Measurements from ENCODE around the gene NCOA1.
A peak's percentile ranks its signal among the peaks of the same experiment; 100 is the strongest.

The NCOA1 gene

GRCh38 chr2:24486636-24487205 is 4.3 kb upstream of the NCOA1 start:
- no peak overlapping the region for H3K4me3 ChIP-seq (ENCODE audit: low read depth, low read length)
- no peak for DNase-seq (ENCODE audit: low read depth)
- no peak for TF ChIP-seq CTCF (conservative IDR thresholded peaks at IDR 0.05; ENCODE audit: low read depth, low read length)

- DNase-seq (ENCODE audit: low read depth): no peak
- H3K4me3 ChIP-seq (ENCODE audit: low read depth, low read length): no peak overlapping the region
- TF ChIP-seq CTCF (conservative IDR thresholded peaks at IDR 0.05; ENCODE audit: low read depth, low read length): no peak
Measured at GRCh38 chr2:24489465-24490180, 1.4 kb upstream of the NCOA1 start.

GRCh38 chr2:24490181-24490689 is 819 bp upstream of the NCOA1 start:
- H3K4me3 ChIP-seq (ENCODE audit: low read depth, low read length): peak overlapping the region; percentile 90
- DNase-seq (ENCODE audit: low read depth): peak; percentile 38
- no peak for TF ChIP-seq CTCF (conservative IDR thresholded peaks at IDR 0.05; ENCODE audit: low read depth, low read length)

GRCh38 chr2:24491542-24492420 is 727 bp downstream of the NCOA1 start:
- peak; percentile 14 for DNase-seq (ENCODE audit: low read depth)
- no peak for TF ChIP-seq CTCF (conservative IDR thresholded peaks at IDR 0.05; ENCODE audit: low read depth, low read length)
- peak overlapping the region; percentile 90 for H3K4me3 ChIP-seq (ENCODE audit: low read depth, low read length)

GRCh38 chr2:24492421-24493279 is 1.6 kb downstream of the NCOA1 start:
- DNase-seq (ENCODE audit: low read depth): peak; percentile 39
- peak overlapping the region; percentile 90 for H3K4me3 ChIP-seq (ENCODE audit: low read depth, low read length)
- TF ChIP-seq CTCF (conservative IDR thresholded peaks at IDR 0.05; ENCODE audit: low read depth, low read length): no peak

- no peak for TF ChIP-seq CTCF (conservative IDR thresholded peaks at IDR 0.05; ENCODE audit: low read depth, low read length)
- no peak overlapping the region for H3K4me3 ChIP-seq (ENCODE audit: low read depth, low read length)
- peak; percentile 29 for DNase-seq (ENCODE audit: low read depth)
Measured at GRCh38 chr2:24493713-24494112, 2.7 kb downstream of the NCOA1 start.
